ENCODE data around the gene AAK1.

The AAK1 gene

DNA sequence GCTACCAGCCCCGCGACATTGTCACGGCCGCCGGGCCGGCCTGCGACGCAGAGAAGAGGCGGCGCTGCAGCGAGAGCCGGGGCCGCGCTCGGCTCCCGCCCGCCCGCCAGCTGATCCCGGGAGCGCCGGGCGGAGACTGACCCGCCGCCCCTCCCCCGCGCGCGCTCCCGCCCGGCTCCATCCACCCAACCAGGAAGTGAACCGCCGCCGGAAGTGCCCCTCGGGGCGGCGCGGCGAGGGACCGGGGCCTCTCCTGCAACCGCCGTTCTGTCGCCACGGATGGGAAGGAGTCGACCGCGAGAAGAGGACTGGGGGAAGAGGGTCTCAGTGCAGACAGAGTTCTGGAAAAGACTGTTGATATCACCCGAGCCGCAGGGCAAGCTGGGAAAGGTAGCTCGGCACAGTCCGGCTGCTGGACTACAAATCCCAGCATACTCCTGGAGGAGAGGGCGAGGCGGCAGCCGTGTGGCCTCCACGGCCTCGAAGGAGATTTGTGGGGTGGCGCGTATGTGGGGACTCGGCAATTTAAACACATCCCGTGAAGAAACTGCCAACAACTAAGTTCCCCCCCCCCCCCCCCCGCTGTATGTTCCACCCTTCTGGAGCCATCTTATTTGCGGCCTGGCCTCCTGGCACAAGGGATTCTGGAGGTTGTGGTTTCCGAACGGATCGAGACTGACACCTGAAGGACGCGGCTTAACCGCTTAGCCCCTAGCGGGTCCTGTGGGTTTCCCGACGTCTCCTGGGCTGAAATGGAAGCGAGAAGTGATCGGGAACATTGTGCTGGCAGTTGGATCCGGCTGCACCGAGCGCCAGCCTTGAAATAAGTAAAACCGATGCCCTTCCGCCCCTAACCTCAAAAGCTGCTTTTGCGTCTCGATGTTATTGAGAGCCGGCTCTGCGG is at the start of gene AAK1:
Gene AAK1 (minus strand): TSS at position 138 of the 904 bp plus-strand sequence. CDS start 699 bp downstream, outside the sequence.
- Histone ChIP-seq H3K27ac (peak within 1 kb of the TSS; percentile 90 to 99 (median 95)), H3K4me1 (peaks cover 67 to 78% (median 71%) of the 10 kb centered on the region in 10 experiments)

DNA sequence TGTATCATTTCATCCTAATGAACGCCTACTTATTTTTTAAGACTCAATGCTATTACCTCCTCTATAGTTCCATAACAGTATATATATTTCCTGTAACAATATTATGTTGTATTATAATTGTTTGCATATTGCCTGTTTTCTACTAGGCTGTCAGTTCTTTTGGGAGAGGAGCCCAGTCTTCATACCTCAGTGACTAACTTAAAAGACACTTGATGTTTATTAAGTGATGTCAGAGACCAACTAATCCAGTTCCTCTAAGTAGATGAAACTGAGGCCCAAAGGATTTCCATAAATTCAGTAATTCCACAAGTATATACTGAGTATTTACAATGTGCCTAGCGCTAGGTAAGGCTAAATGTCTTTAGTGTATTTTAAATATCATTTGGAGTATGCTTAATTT is 48.9 kb upstream of the AAK1 start:
- Histone ChIP-seq H3K4me2 (peak overlapping the region; percentile 72 to 98 (median 89); a peak in 21 of 22 replicates), H4K20me1 (no peaks in the 10 kb centered on the region), H3K36me3 (no peaks in the 10 kb centered on the region), H3K27ac (peak overlapping the region in 8 of 11 experiments; percentile 81 to 93 (median 89); a peak in 15 of 22 replicates), H3K9ac (peak overlapping the region in 5 of 11 experiments; percentile 73 to 82 (median 77); a peak in 5 of 22 replicates), H3K4me3 (no peak overlapping the region; a peak in 1 of 20 replicates), H3K9me3 (replicated peaks in 1 of 11) (peaks cover 0 to 4% (median 0%) of the 10 kb centered on the region in 11 experiments; a peak in 2 of 22 replicates), H3K4me1 (peaks cover 58 to 87% (median 83%) of the 10 kb centered on the region in 10 experiments), H3K27me3 (no peaks in the 10 kb centered on the region)
- no peak for TF ChIP-seq Cebpa-rat (IDR thresholded peaks at IDR 0.05)

More for the DNA sequence above, at the start of gene AAK1:
- H4K20me1 ChIP-seq: peaks cover 5 to 32% (median 28%) of the 10 kb centered on the region in 11 experiments; a peak in 17 of 22 replicates
- H3K36me3 ChIP-seq: peaks cover 0 to 20% (median 9%) of the 10 kb centered on the region in 11 experiments; a peak in 12 of 22 replicates
- H3K4me3 ChIP-seq: peak within 1 kb of the TSS; percentile 84 to 98 (median 93)
- no peak for TF ChIP-seq Cebpa-rat (IDR thresholded peaks at IDR 0.05)
- H3K4me2 ChIP-seq: peak within 1 kb of the TSS; percentile 83 to 99 (median 92)
- no peaks in the 10 kb centered on the region for H3K9me3 ChIP-seq (replicated peaks in 1 of 11)
- H3K27me3 ChIP-seq: no peaks in the 10 kb centered on the region
- peak within 1 kb of the TSS; percentile 89 to 98 (median 95) for H3K9ac ChIP-seq

DNA sequence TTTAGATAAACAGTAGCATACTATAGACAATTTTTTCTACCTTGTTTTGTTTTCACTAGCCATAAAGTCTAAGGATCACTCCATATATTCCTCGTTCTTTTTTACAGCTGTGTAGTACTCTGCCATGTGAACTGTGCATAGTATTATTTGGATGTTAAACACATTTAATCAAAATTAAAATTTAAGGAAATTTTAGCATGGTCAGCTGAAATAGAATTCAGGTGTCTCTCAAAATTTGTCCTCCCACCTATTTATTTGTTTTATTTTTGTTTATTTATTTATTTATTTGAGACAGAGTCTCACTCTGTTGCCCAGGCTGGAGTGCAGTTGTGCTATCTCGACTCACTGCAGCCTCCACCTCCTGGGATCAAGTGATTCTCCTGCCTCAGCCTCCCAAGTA is 46.4 kb upstream of the AAK1 start:
- Histone ChIP-seq H3K9ac (no peak overlapping the region), H3K36me3 (no peaks in the 10 kb centered on the region), H3K4me3 (no peak overlapping the region), H3K27ac (no peak overlapping the region), H3K4me1 (peaks cover 44 to 63% (median 60%) of the 10 kb centered on the region in 10 experiments), H4K20me1 (no peaks in the 10 kb centered on the region), H3K27me3 (no peaks in the 10 kb centered on the region), H3K4me2 (peak overlapping the region in 4 of 11 experiments; percentile 46 to 90 (median 58); a peak in 5 of 22 replicates), H3K9me3 (replicated peaks in 1 of 11) (peaks cover 0 to 4% (median 0%) of the 10 kb centered on the region in 11 experiments; a peak in 2 of 22 replicates)
- no peak for TF ChIP-seq Cebpa-rat (IDR thresholded peaks at IDR 0.05)

DNA sequence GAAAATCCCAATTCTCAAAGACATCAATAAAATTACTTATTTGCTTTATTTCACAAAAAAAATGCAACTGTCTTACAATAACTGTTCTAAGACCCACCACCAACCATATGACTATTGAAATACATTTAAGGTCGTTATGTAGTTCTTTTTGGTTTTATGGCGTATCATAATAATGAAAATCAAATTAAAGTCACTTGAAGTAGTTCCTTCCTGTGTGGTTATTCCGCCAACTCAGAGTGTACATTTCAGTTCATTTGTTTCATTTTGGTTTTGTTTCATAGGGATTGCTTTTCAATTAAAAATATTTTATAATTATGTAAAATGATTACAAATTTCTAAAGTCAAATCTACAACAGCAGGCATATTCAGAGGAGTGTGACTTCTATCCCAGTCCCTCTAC is 45.9 kb upstream of the AAK1 start:
- H3K9ac ChIP-seq: no peak overlapping the region
- no peak for TF ChIP-seq Cebpa-rat (IDR thresholded peaks at IDR 0.05)
- peak overlapping the region in 3 of 11 experiments; percentile 17 to 48 (median 40); a peak in 4 of 22 replicates for H3K27ac ChIP-seq
- H3K4me3 ChIP-seq: no peak overlapping the region
- peaks cover 0 to 4% (median 0%) of the 10 kb centered on the region in 11 experiments; a peak in 2 of 22 replicates for H3K9me3 ChIP-seq (replicated peaks in 1 of 11)
- H3K4me2 ChIP-seq: peak overlapping the region; percentile 44 to 76 (median 58); a peak in 20 of 22 replicates
- no peaks in the 10 kb centered on the region for H4K20me1 ChIP-seq
- H3K27me3 ChIP-seq: no peaks in the 10 kb centered on the region
- H3K4me1 ChIP-seq: peaks cover 40 to 58% (median 55%) of the 10 kb centered on the region in 10 experiments
- no peaks in the 10 kb centered on the region for H3K36me3 ChIP-seq

DNA sequence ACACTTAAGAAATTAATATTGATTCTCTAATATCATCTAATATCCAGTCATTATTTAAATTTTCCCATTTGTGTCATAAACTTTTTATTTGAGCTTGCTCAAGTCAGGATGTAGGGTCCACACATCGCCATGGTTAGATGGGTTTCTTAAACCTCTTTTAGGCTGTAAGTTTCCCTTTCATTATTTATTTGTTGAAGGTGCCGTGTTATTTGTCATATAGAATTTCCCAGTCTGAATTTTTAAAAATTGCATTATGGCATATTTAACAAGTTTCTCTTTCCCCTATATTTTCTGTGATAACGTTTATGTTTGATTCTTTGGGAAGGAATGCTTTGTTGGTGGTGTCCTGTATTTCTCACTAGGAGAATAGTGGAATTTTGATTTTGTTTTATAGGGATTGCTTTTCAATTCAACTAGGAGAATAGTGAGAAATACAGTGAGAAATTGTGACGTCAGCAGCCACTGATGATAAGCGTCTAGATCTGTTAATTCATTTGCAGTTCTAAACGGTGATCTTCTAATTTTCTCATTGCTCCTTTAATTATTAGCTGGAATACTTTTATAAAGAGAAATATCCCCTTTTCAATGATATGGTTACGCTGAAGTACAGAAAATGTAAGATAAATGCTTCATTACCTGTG is 44.6 kb upstream of the AAK1 start:
- H3K27me3 ChIP-seq: no peaks in the 10 kb centered on the region
- H3K9me3 ChIP-seq (replicated peaks in 1 of 11): peaks cover 0 to 4% (median 0%) of the 10 kb centered on the region in 11 experiments; a peak in 2 of 22 replicates
- no peak for TF ChIP-seq Cebpa-rat (IDR thresholded peaks at IDR 0.05)
- peaks cover 42 to 60% (median 51%) of the 10 kb centered on the region in 10 experiments for H3K4me1 ChIP-seq
- H3K36me3 ChIP-seq: no peaks in the 10 kb centered on the region
- H3K27ac ChIP-seq: peak overlapping the region in 1 of 11 experiments; percentile 30; a peak in 1 of 22 replicates
- no peak overlapping the region for H3K9ac ChIP-seq
- peak overlapping the region in 8 of 11 experiments; percentile 44 to 76 (median 60); a peak in 12 of 22 replicates for H3K4me2 ChIP-seq
- H4K20me1 ChIP-seq: no peaks in the 10 kb centered on the region
- no peak overlapping the region for H3K4me3 ChIP-seq

DNA sequence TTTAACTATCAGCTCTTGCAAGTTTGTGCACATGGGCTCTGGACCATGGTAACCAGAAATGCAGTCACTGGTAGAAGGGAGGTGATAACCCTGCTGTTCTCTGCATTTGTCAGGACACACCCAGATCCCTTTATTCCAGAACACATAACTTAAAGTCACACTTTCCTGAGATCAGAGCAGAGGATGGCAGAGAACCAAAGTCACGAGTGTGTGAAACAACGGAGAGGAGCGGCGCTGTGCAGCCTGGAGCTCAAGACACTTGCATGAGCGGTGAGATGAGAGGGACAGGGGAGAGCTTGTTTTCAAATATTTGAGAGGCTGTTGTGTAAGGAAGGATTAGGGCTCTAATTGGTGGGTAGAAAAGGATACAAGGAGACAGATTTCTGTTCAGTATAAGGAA is 43.3 kb upstream of the AAK1 start:
- Histone ChIP-seq H3K36me3 (no peaks in the 10 kb centered on the region), H3K4me3 (no peak overlapping the region), H3K4me1 (peaks cover 38 to 57% (median 44%) of the 10 kb centered on the region in 10 experiments), H3K9ac (no peak overlapping the region), H3K4me2 (no peak overlapping the region), H3K9me3 (replicated peaks in 1 of 11) (peaks cover 0 to 4% (median 0%) of the 10 kb centered on the region in 11 experiments; a peak in 2 of 22 replicates), H3K27ac (no peak overlapping the region), H3K27me3 (no peaks in the 10 kb centered on the region), H4K20me1 (no peaks in the 10 kb centered on the region)
- TF ChIP-seq Cebpa-rat (IDR thresholded peaks at IDR 0.05): no peak

DNA sequence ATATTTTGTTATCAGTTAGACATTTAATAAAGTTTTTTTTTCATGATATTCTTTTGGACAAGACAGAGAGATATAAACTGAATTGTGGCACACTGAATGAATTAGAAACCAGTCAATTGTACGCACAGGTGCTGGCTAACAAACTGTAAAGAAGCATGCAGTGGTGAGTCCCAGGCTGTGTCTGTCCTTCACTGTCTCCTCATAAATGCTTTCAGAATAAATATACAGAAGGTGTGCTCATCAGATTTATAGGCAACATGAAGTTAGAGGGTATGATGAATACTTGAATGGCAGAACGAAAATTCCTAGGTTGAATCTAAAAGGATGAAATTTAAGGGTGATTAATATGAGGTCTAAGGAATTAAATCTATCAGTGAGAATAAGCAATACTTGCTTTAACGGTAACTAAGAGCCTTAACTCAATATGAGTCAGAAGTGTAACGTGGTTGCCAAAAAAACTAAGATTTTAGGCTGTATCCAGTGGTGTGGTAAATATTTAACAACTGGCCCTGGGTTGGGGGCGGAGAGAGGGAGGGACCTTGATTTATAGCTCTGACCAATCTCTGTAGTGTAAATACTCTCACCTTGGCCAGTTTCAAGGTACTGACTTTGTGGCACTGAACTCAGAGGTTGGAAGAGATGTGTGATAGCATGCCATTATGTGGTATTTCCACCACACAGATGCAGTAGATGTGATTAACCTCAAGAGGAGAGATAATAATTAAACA is 41.9 kb upstream of the AAK1 start:
- no peaks in the 10 kb centered on the region for H3K36me3 ChIP-seq
- H3K4me3 ChIP-seq: no peak overlapping the region
- no peak overlapping the region for H3K9ac ChIP-seq
- no peaks in the 10 kb centered on the region for H3K27me3 ChIP-seq
- no peak overlapping the region for H3K4me2 ChIP-seq
- no peak overlapping the region for H3K27ac ChIP-seq
- H3K9me3 ChIP-seq (replicated peaks in 1 of 11): peaks cover 0 to 4% (median 0%) of the 10 kb centered on the region in 11 experiments; a peak in 2 of 22 replicates
- no peaks in the 10 kb centered on the region for H4K20me1 ChIP-seq
- TF ChIP-seq Cebpa-rat (IDR thresholded peaks at IDR 0.05): no peak
- peaks cover 25 to 61% (median 38%) of the 10 kb centered on the region in 10 experiments for H3K4me1 ChIP-seq
